ENCODE results near the gene ZDHHC6. TPM values are rescaled to one million over a fixed set of nuclear protein-coding genes. Genes with fewer than 3 reads are reported as not detected.

Gene ZDHHC6
- total and polyA plus RNA-seq, 2 of the 8 experiments (the other 6 are each of a cell fraction or from before 2014, with no cell fraction given): 13.6 to 27.4 TPM

DNA sequence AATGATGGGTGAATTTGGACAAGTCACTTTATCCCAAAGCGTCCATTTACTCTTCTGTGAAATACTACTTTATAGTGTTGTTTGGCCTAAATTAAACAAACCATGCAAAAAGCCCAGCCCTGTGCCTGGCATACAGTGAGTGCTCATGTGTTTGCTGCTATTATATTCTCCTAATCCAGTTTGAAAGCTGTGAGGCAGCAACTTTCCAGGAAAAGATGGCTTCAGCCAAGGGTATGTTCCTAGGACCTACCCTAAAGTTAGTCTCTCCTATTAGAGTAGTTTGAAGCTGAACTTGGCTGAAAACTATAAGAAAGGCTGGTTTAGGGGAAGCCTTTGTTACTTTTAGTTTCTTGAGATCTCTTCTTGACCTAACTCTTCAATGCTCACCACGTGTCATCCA, 52.9 kb downstream of the ZDHHC6 start:
- Histone ChIP-seq H3K23ac (ENCODE audit: insufficient read length) (no peak overlapping the region), H4K20me1 (replicated peaks in 1 of 2; ENCODE audit: control insufficient read depth in 1 of 2, insufficient read depth in 2 of 2, low read length in 2 of 2) (no peaks in the 10 kb centered on the region), H2AK5ac (ENCODE audit: low read depth, low read length) (no peak overlapping the region), H3K56ac (replicated peaks; ENCODE audit: insufficient read length, low read depth, low read length) (no peak overlapping the region), H2BK5ac (ENCODE audit: low read depth, low read length) (no peak overlapping the region), H2AFZ (ENCODE audit: low read length) (no peak overlapping the region), H3K9me3 (ENCODE audit: insufficient read depth in 2 of 2, low read depth in 1 of 2, low read length in 1 of 2) (no peaks in the 10 kb centered on the region), H2BK20ac (ENCODE audit: low read length) (no peak overlapping the region), H3K14ac (ENCODE audit: insufficient read length) (no peak overlapping the region), H3K4me3 (ENCODE audit: extremely low read depth in 1 of 4, insufficient read depth in 2 of 4, low read depth in 3 of 4, low read length in 4 of 4) (no peak overlapping the region), H3K79me2 (ENCODE audit: control insufficient read depth in 1 of 2, insufficient read depth in 2 of 2, low read length in 2 of 2) (no peaks in the 10 kb centered on the region), H3K27me3 (replicated peaks in 1 of 4; ENCODE audit: control insufficient read depth in 3 of 4, extremely low read depth in 1 of 4, insufficient read depth in 3 of 4, low read length in 3 of 4) (peaks cover 0 to 2% (median 0%) of the 10 kb centered on the region in 4 experiments; a peak in 1 of 7 replicates), H3K79me1 (ENCODE audit: low read depth, low read length) (no peaks in the 10 kb centered on the region), H3K9ac (replicated peaks in 1 of 4; ENCODE audit: extremely low read depth in 1 of 4, low read depth in 3 of 4, low read length in 3 of 4) (no peak overlapping the region), H4K5ac (ENCODE audit: insufficient read length, low read depth, low read length) (no peak overlapping the region), H3K18ac (ENCODE audit: extremely low read depth, low read length) (no peak overlapping the region), H3K23me2 (ENCODE audit: low read depth, low read length) (no peaks in the 10 kb centered on the region; the same call in 1 of the 2 replicates), H3K4me2 (ENCODE audit: insufficient read depth in 1 of 2, low read depth in 2 of 2, low read length in 2 of 2) (no peak overlapping the region), H4K8ac (ENCODE audit: extremely low read depth, insufficient read depth, low read length) (no peak overlapping the region), H2BK15ac (ENCODE audit: low read length) (no peak overlapping the region), H2BK12ac (ENCODE audit: low read depth, low read length) (no peak overlapping the region), H2BK120ac (replicated peaks; ENCODE audit: low read depth, low read length) (no peak overlapping the region), H3K27ac (ENCODE audit: low read depth, low read length) (no peak overlapping the region), H4K91ac (replicated peaks; ENCODE audit: insufficient read length, low read length) (no peak overlapping the region), H3K4me1 (replicated peaks in 1 of 4; ENCODE audit: control insufficient read depth in 3 of 4, insufficient read depth in 4 of 4, low read length in 3 of 4) (no peaks in the 10 kb centered on the region), H3K4ac (replicated peaks; ENCODE audit: insufficient read length, low read depth, low read length) (no peak overlapping the region), H3K36me3 (ENCODE audit: control insufficient read depth in 2 of 4, insufficient read depth in 4 of 4, low read length in 3 of 4) (no peaks in the 10 kb centered on the region)
- FAIRE-seq (no peak), DNase-seq (ENCODE audit: low read depth in 1 of 2, low spot score in 2 of 2) (no peak)
- POLR2A ChIA-PET (ENCODE audit: partially characterized antibody): no interaction called here
- no peak for TF ChIP-seq CBX5 (IDR thresholded peaks at IDR 0.05; ENCODE audit: low read depth, low read length)
- no peak for TF ChIP-seq ASH2L (IDR thresholded peaks at IDR 0.05; ENCODE audit: low read length)
- no peak for TF ChIP-seq NRF1 (IDR thresholded peaks at IDR 0.05; ENCODE audit: low read depth, low read length)
- TF ChIP-seq, protein P1, sequence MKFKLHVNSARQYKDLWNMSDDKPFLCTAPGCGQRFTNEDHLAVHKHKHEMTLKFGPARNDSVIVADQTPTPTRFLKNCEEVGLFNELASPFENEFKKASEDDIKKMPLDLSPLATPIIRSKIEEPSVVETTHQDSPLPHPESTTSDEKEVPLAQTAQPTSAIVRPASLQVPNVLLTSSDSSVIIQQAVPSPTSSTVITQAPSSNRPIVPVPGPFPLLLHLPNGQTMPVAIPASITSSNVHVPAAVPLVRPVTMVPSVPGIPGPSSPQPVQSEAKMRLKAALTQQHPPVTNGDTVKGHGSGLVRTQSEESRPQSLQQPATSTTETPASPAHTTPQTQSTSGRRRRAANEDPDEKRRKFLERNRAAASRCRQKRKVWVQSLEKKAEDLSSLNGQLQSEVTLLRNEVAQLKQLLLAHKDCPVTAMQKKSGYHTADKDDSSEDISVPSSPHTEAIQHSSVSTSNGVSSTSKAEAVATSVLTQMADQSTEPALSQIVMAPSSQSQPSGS (IDR thresholded peaks at IDR 0.05; ENCODE audit: low read length): no peak
- no peak for TF ChIP-seq SIN3A (conservative IDR thresholded peaks at IDR 0.05 in 1 of 2, IDR thresholded peaks at IDR 0.05 in 1 of 2; ENCODE audit: low read depth in 1 of 2, low read length in 2 of 2)
- TF ChIP-seq SIRT6 (IDR thresholded peaks at IDR 0.05; ENCODE audit: low read length): no peak
- no peak for TF ChIP-seq RXRA (IDR thresholded peaks at IDR 0.05; ENCODE audit: insufficient read depth, low read depth, low read length)
- 85% methylated on average over 2 of the region's 2 CpGs; no CpG with 5 or more reads in 1 of the 2 experiments for WGBS, 2 experiments (ENCODE audit: extremely low coverage in 1 of 2, insufficient coverage in 1 of 2, insufficient read length in 1 of 2, insufficient replicate concordance in 2 of 2, low coverage in 1 of 2, low lambda C conversion rate in 2 of 2, missing lambda C conversion rate in 1 of 2)
- CTCF ChIA-PET (ENCODE audit: partially characterized antibody): interaction anchor here (1.0 kb wide), 1 partner anchor 10 kb away, joined by 3 read pairs; no protein-coding TSS in a partner anchor

All from H1 (cell line).